WTC11 (cell line): ENCODE measurements around the gene AGXT. TPM values are rescaled to one million over a fixed set of nuclear protein-coding genes. Genes with fewer than 3 reads are reported as not detected.

ENCODE experiments used
- ATAC-seq: fragments of 200-7000 bp; cut with Tn5 transposase; 2 replicates; pipeline ENCODE4 v1.10.0; 2021; ENCODE audit warnings: mild to moderate bottlenecking, moderate library complexity
- CTCF ChIA-PET: fragments of 300-600 bp; sonication (Branson Sonifier 250); formaldehyde crosslinking; loops from one replicate; lab custom pipeline; 2021; ENCODE audit warnings: antibody characterized with exemption; lab: Charles Lee
- POLR2A ChIA-PET: fragments of 350-600 bp; sonication (Branson Sonifier 250); formaldehyde crosslinking; loops from one replicate; lab custom pipeline; 2021; ENCODE audit warnings: antibody characterized with exemption; lab: Charles Lee
- DNase-seq: peaks from one replicate; pipeline ENCODE4 v3.0.0; 2021; ENCODE audit warnings: low spot score
- H3K27ac Mint-ChIP-seq: 2 replicates; pipeline ENCODE4 v1.8.0; 2021; ENCODE audit warnings: mixed read lengths
- H3K27me3 Mint-ChIP-seq: 2 replicates; pipeline ENCODE4 v1.8.0; 2021; ENCODE audit warnings: low read depth, mild to moderate bottlenecking, moderate library complexity, mixed read lengths
- H3K36me3 Mint-ChIP-seq: 2 replicates; pipeline ENCODE4 v1.8.0; 2021; ENCODE audit warnings: mixed read lengths
- H3K4me1 Mint-ChIP-seq: 2 replicates; pipeline ENCODE4 v1.8.0; 2022; ENCODE audit warnings: mixed read lengths
- H3K4me3 Mint-ChIP-seq: 2 replicates; pipeline ENCODE4 v1.8.0; 2021; ENCODE audit warnings: mild to moderate bottlenecking, moderate library complexity, mixed read lengths
- H3K9me3 Mint-ChIP-seq: 2 replicates; pipeline ENCODE4 v1.8.0; 2021; ENCODE audit warnings: mixed read lengths
- ATF1 ChIP-seq: sonication (generic); formaldehyde crosslinking; IDR thresholded peaks from 2 replicates; pipeline ENCODE4 v1.8.1; 2023; ENCODE audit warnings: mild to moderate bottlenecking, moderate library complexity, missing genetic modification reagents
- GRHL2 ChIP-seq: fragments of 250-450 bp; sonication (Bioruptor Pico); IDR thresholded peaks from 2 replicates; pipeline ENCODE4 v1.8.0; 2022; ENCODE audit warnings: mild to moderate bottlenecking, moderate library complexity; ENCODE audit not compliant: insufficient replicate concordance, severe bottlenecking
- HMGXB4 ChIP-seq: sonication (generic); formaldehyde crosslinking; IDR thresholded peaks from 2 replicates; pipeline ENCODE4 v1.8.1; 2023; ENCODE audit warnings: mild to moderate bottlenecking, moderate library complexity, missing genetic modification reagents
- IRF1 ChIP-seq: sonication (generic); formaldehyde crosslinking; IDR thresholded peaks from 2 replicates; pipeline ENCODE4 v1.8.0; 2023; ENCODE audit warnings: missing genetic modification reagents
- MXD4 ChIP-seq: fragments of 250-450 bp; sonication (Bioruptor Pico); IDR thresholded peaks from 2 replicates; pipeline ENCODE4 v1.8.0; 2021; ENCODE audit warnings: mild to moderate bottlenecking, moderate library complexity, borderline replicate concordance
- STAT6 ChIP-seq: sonication (generic); formaldehyde crosslinking; conservative IDR thresholded peaks from 2 replicates; pipeline ENCODE4 v1.8.1; 2023; ENCODE audit warnings: mild to moderate bottlenecking, low read depth, missing genetic modification reagents, moderate library complexity
- TEAD4 ChIP-seq: sonication (generic); formaldehyde crosslinking; IDR thresholded peaks from 2 replicates; pipeline ENCODE4 v1.8.0; 2022; ENCODE audit warnings: mild to moderate bottlenecking, missing genetic modification reagents
- ZNF121 ChIP-seq: sonication (generic); formaldehyde crosslinking; IDR thresholded peaks from 2 replicates; pipeline ENCODE4 v1.8.0; 2023; ENCODE audit warnings: missing genetic modification reagents
- ZNF219 ChIP-seq: sonication (generic); formaldehyde crosslinking; IDR thresholded peaks from 2 replicates; pipeline ENCODE4 v1.8.0; 2023; ENCODE audit warnings: missing genetic modification reagents, mild to moderate bottlenecking, borderline replicate concordance
- ZNF416 ChIP-seq: fragments of 250-450 bp; sonication (Bioruptor Pico); IDR thresholded peaks from 2 replicates; pipeline ENCODE4 v1.9.0; 2021; ENCODE audit warnings: mild to moderate bottlenecking, inconsistent platforms
- ZNF532 ChIP-seq: fragments of 250-450 bp; sonication (Bioruptor Pico); IDR thresholded peaks from 2 replicates; pipeline ENCODE4 v1.9.0; 2021; ENCODE audit warnings: mild to moderate bottlenecking, borderline replicate concordance
- total RNA-seq: library from RNA; stranded (reverse); gene quantifications from 3 replicates; pipeline ENCODE4 v1.2.3, GENCODE V29; 2021
- TF ChIP-seq, protein P1 (sequence below): sonication (generic); formaldehyde crosslinking; IDR thresholded peaks from 2 replicates; pipeline ENCODE4 v1.8.0; 2022; ENCODE audit warnings: mild to moderate bottlenecking, missing genetic modification reagents
- TF ChIP-seq, protein P2 (sequence below): fragments of 250-450 bp; sonication (Bioruptor Pico); IDR thresholded peaks from 2 replicates; pipeline ENCODE4 v2.1.2; 2022; ENCODE audit warnings: mild to moderate bottlenecking, moderate library complexity
- TF ChIP-seq, protein P3 (sequence below): fragments of 250-450 bp; sonication (Bioruptor Pico); IDR thresholded peaks from 2 replicates; pipeline ENCODE4 v1.9.0; 2021; ENCODE audit warnings: mild to moderate bottlenecking

AGXT gene
- total RNA-seq, 1 experiment from 2014 or later: 0.24 TPM

DNA sequence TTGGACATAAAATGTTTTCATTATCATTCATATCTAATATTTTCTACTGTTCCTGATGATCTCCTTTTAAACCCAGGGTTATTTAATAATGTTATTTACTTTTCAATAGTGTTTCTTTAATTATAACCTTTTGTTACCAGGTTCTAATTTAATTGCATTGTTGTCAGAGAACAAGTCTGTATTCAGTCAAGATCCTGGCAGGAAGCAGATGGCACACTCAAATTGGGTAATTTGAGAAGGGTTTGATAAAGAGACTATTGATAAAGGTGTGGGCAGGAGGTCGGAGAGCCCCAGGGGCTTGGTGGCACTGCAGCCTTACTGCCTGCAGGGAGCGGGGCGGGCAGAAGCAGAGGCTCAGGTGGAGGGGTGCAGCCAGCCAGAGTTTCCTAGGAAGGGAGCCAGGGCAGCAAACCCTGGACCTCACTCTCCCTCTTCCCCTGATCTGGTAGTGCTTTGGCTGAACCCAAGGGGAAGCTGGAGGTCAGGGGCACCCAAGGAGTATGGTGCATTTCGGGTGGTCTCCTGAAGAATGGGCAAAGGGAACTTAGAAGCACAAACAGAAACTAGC, 46.3 kb upstream of the AGXT start:
- no peak overlapping the region for H3K27ac Mint-ChIP-seq
- peaks cover 23% of the 10 kb centered on the region for H3K4me1 Mint-ChIP-seq
- CTCF ChIA-PET: interaction anchor here (2.4 kb wide), 1 partner anchor 18 kb away, joined by 13 read pairs; no protein-coding TSS in a partner anchor
- POLR2A ChIA-PET: no interaction called here
- TF ChIP-seq HMGXB4 (CRISPR knock-in tag): no peak
- TF ChIP-seq STAT6 (CRISPR knock-in tag): no peak
- TF ChIP-seq ZNF121 (CRISPR knock-in tag): no peak
- no peak for TF ChIP-seq IRF1
- TF ChIP-seq TEAD4: no peak
- TF ChIP-seq ZNF219 (CRISPR knock-in tag): no peak
- DNase-seq: no peak
- peaks cover 7% of the 10 kb centered on the region for H3K9me3 Mint-ChIP-seq
- H3K36me3 Mint-ChIP-seq: no peaks in the 10 kb centered on the region
- peak overlapping the region; percentile 74 for H3K4me3 Mint-ChIP-seq
- H3K27me3 Mint-ChIP-seq: peaks cover 63% of the 10 kb centered on the region
- no peak for ATAC-seq

- no peak for ATAC-seq
- no peaks in the 10 kb centered on the region for H3K36me3 Mint-ChIP-seq
- CTCF ChIA-PET: interaction anchor here (0.8 to 2.1 kb wide), 2 partner anchors 16 to 28 kb away, joined by 3 to 10 read pairs; no protein-coding TSS in a partner anchor
- peaks cover 73% of the 10 kb centered on the region for H3K27me3 Mint-ChIP-seq
- no peak for DNase-seq
- POLR2A ChIA-PET: no interaction called here
- H3K4me3 Mint-ChIP-seq: no peak overlapping the region
- peaks cover 7% of the 10 kb centered on the region for H3K9me3 Mint-ChIP-seq
- TF ChIP-seq, protein P1, sequence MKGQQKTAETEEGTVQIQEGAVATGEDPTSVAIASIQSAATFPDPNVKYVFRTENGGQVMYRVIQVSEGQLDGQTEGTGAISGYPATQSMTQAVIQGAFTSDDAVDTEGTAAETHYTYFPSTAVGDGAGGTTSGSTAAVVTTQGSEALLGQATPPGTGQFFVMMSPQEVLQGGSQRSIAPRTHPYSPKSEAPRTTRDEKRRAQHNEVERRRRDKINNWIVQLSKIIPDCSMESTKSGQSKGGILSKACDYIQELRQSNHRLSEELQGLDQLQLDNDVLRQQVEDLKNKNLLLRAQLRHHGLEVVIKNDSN (CRISPR knock-in tag): no peak
- TF ChIP-seq, protein P2, sequence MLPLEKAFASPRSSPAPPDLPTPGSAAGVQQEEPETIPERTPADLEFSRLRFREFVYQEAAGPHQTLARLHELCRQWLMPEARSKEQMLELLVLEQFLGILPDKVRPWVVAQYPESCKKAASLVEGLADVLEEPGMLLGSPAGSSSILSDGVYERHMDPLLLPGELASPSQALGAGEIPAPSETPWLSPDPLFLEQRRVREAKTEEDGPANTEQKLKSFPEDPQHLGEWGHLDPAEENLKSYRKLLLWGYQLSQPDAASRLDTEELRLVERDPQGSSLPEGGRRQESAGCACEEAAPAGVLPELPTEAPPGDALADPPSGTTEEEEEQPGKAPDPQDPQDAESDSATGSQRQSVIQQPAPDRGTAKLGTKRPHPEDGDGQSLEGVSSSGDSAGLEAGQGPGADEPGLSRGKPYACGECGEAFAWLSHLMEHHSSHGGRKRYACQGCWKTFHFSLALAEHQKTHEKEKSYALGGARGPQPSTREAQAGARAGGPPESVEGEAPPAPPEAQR (CRISPR knock-in tag): no peak
- TF ChIP-seq TEAD4: no peak
- peaks cover 12% of the 10 kb centered on the region for H3K4me1 Mint-ChIP-seq
- no peak overlapping the region for H3K27ac Mint-ChIP-seq
Observed at GRCh38 chr2:240823449-240824336, 44.9 kb upstream of the AGXT start.

GRCh38 chr2:240825476-240825875, 43.1 kb upstream of the AGXT start:
- Mint-ChIP-seq H3K4me1 (peaks cover 12% of the 10 kb centered on the region), H3K36me3 (no peaks in the 10 kb centered on the region)
- POLR2A ChIA-PET: interaction anchor here (0.7 to 1.0 kb wide), 2 partner anchors 11 to 260 kb away, joined by 3 to 6 read pairs; no protein-coding TSS in a partner anchor
- ATAC-seq (no peak), DNase-seq (no peak)
- TF ChIP-seq ZNF532 (CRISPR knock-in tag) (no peak), GRHL2 (CRISPR knock-in tag) (no peak), MXD4 (CRISPR knock-in tag) (no peak), ZNF416 (CRISPR knock-in tag) (no peak), ATF1 (CRISPR knock-in tag) (no peak)
- TF ChIP-seq, protein P3, sequence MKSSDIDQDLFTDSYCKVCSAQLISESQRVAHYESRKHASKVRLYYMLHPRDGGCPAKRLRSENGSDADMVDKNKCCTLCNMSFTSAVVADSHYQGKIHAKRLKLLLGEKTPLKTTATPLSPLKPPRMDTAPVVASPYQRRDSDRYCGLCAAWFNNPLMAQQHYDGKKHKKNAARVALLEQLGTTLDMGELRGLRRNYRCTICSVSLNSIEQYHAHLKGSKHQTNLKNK (CRISPR knock-in tag): no peak
- TF ChIP-seq, all 79 proteins: peak for 0
- H3K4me3 Mint-ChIP-seq: no peak overlapping the region
- CTCF ChIA-PET: interaction anchor here (2.1 kb wide), 1 partner anchor 15 kb away, joined by 10 read pairs; no protein-coding TSS in a partner anchor
- peaks cover 7% of the 10 kb centered on the region for H3K9me3 Mint-ChIP-seq
- peaks cover 90% of the 10 kb centered on the region for H3K27me3 Mint-ChIP-seq
- no peak overlapping the region for H3K27ac Mint-ChIP-seq
